CD8-positive, alpha-beta memory T cell (primary cell): ENCODE data around the gene COL11A2. TPM values are rescaled to one million over a fixed set of nuclear protein-coding genes. Genes with fewer than 3 reads are reported as not detected.

ENCODE experiments used
- CTCF ChIA-PET: fragments of 350-600 bp; sonication (Branson Sonifier 250); formaldehyde crosslinking; loops from one replicate; lab custom pipeline; 2021; ENCODE audit warnings: antibody characterized with exemption; lab: Charles Lee
- POLR2A ChIA-PET: fragments of 350-600 bp; sonication (Branson Sonifier 250); formaldehyde crosslinking; loops from one replicate; lab custom pipeline; 2021; ENCODE audit warnings: antibody characterized with exemption; lab: Charles Lee
- DNase-seq, 5 donors: peaks; one replicate each; pipeline versions ENCODE4 v3.0.0 to v3.0.0-alpha.2; 2020 to 2022; ENCODE audit warnings: mixed read lengths in 1 of 5
- H3K27ac ChIP-seq: one replicate; pipeline ENCODE4 v1.7.0; 2013; ENCODE audit warnings: low read depth, mild to moderate bottlenecking, low read length, moderate library complexity
- H3K27me3 ChIP-seq: 2 replicates; pipeline ENCODE4 v1.7.0; 2013; ENCODE audit warnings: low read length, mild to moderate bottlenecking; ENCODE audit not compliant: insufficient read depth, poor library complexity, severe bottlenecking
- H3K36me3 ChIP-seq: 2 replicates; pipeline ENCODE4 v1.7.0; 2013; ENCODE audit warnings: mild to moderate bottlenecking, low read length, moderate library complexity; ENCODE audit not compliant: insufficient read depth
- H3K4me1 ChIP-seq: 2 replicates; pipeline ENCODE4 v1.7.0; 2013; ENCODE audit warnings: mild to moderate bottlenecking, low read length, moderate library complexity; ENCODE audit not compliant: insufficient read depth
- H3K4me3 ChIP-seq: 2 replicates; pipeline ENCODE4 v1.7.0; 2013; ENCODE audit warnings: mild to moderate bottlenecking, low read length
- H3K9me3 ChIP-seq: 2 replicates; pipeline ENCODE4 v1.7.0; 2013; ENCODE audit warnings: mild to moderate bottlenecking, low read length
- H3K27ac Mint-ChIP-seq, 8 donors: one replicate each; pipeline ENCODE4 v1.8.0; 2020 to 2021; ENCODE audit warnings: mixed read lengths in 8 of 8, mild to moderate bottlenecking in 6 of 8, inconsistent platforms in 3 of 8, moderate library complexity in 3 of 8
- H3K27me3 Mint-ChIP-seq, 2 donors: one replicate each; pipeline ENCODE4 v1.8.0; 2020 to 2021; ENCODE audit warnings: mixed read lengths in 2 of 2, mild to moderate bottlenecking in 1 of 2, moderate library complexity in 1 of 2
- H3K36me3 Mint-ChIP-seq, 3 donors: one replicate each; pipeline ENCODE4 v1.8.0; 2020 to 2021; ENCODE audit warnings: mixed read lengths in 3 of 3, inconsistent platforms in 1 of 3, mild to moderate bottlenecking in 1 of 3
- H3K4me1 Mint-ChIP-seq, 3 donors: one replicate each; pipeline ENCODE4 v1.8.0; 2020 to 2021; ENCODE audit warnings: mixed read lengths in 3 of 3, inconsistent platforms in 1 of 3, mild to moderate bottlenecking in 1 of 3
- H3K4me3 Mint-ChIP-seq, 7 donors: one replicate each; pipeline ENCODE4 v1.8.0; 2020 to 2021; ENCODE audit warnings: mixed read lengths in 7 of 7, mild to moderate bottlenecking in 6 of 7, moderate library complexity in 4 of 7, inconsistent platforms in 2 of 7
- H3K9me3 Mint-ChIP-seq, 5 donors: one replicate each; pipeline ENCODE4 v1.8.0; 2020 to 2022; ENCODE audit warnings: mixed read lengths in 5 of 5, mild to moderate bottlenecking in 3 of 5, moderate library complexity in 2 of 5, inconsistent platforms in 1 of 5
- polyA plus RNA-seq: library from polyadenylated mRNA; unstranded; fragments of 300-500 nt; fragmentation: Illumina TruSeq; gene quantifications from one replicate; pipeline ENCODE4 v1.2.3, GENCODE V29; 2021
- total RNA-seq, 2 experiments: library from RNA; stranded (reverse); gene quantifications; one replicate each; pipeline ENCODE4 v1.2.3, GENCODE V29; 2021

COL11A2 gene
- total and polyA plus RNA-seq, 3 experiments from 2014 or later: 0.69 to 1.1 TPM; not detected in 1

GRCh38 chr6:33171880-33172687 is 20.2 kb downstream of the COL11A2 start:
- Histone ChIP-seq H3K36me3 (no peaks in the 10 kb centered on the region), H3K27me3 (no peaks in the 10 kb centered on the region), H3K4me3 (no peak overlapping the region), H3K9me3 (no peaks in the 10 kb centered on the region), H3K27ac (no peak overlapping the region), H3K4me1 (no peaks in the 10 kb centered on the region)
- H3K27ac Mint-ChIP-seq: peak overlapping the region in 2 of 8 donors; percentile 29 to 38
- CTCF ChIA-PET: interaction anchor here (0.7 to 1.2 kb wide), 2 partner anchors 19 to 76 kb away, joined by 3 to 4 read pairs; no protein-coding TSS in a partner anchor
- no peaks in the 10 kb centered on the region for H3K9me3 Mint-ChIP-seq
- POLR2A ChIA-PET: no interaction called here
- no peaks in the 10 kb centered on the region for H3K36me3 Mint-ChIP-seq
- DNase-seq: no peak
- H3K4me1 Mint-ChIP-seq: no peaks in the 10 kb centered on the region
- H3K4me3 Mint-ChIP-seq: no peak overlapping the region
- peaks cover 8 to 35% of the 10 kb centered on the region in 2 donors for H3K27me3 Mint-ChIP-seq

- POLR2A ChIA-PET: no interaction called here
These were observed 21.0 kb downstream of the COL11A2 start for GRCh38 chr6:33171016-33171879.

GRCh38 chr6:33170176-33171015 is 21.9 kb downstream of the COL11A2 start:
- H3K4me3 ChIP-seq: no peak overlapping the region
- POLR2A ChIA-PET: no interaction called here

More at GRCh38 chr6:33171016-33171879, 21.0 kb downstream of the COL11A2 start:
- Mint-ChIP-seq H3K9me3 (no peaks in the 10 kb centered on the region), H3K4me1 (no peaks in the 10 kb centered on the region), H3K4me3 (no peak overlapping the region), H3K27me3 (peaks cover 8 to 34% of the 10 kb centered on the region in 2 donors), H3K36me3 (no peaks in the 10 kb centered on the region), H3K27ac (peak overlapping the region in 1 of 8 donors; percentile 38)
- CTCF ChIA-PET: interaction anchor here (0.7 kb wide), 1 partner anchor 18 kb away, joined by 3 read pairs; no protein-coding TSS in a partner anchor
- Histone ChIP-seq H3K27me3 (no peaks in the 10 kb centered on the region), H3K36me3 (no peaks in the 10 kb centered on the region), H3K9me3 (no peaks in the 10 kb centered on the region), H3K4me3 (no peak overlapping the region), H3K4me1 (no peaks in the 10 kb centered on the region), H3K27ac (no peak overlapping the region)
- peak in 1 of 5 donors; percentile 40 for DNase-seq

GRCh38 chr6:33169291-33170175 is 22.7 kb downstream of the COL11A2 start:
- Mint-ChIP-seq H3K27me3 (peaks cover 3 to 23% of the 10 kb centered on the region in 2 donors), H3K4me3 (peak overlapping the region in 1 of 7 donors; percentile 71), H3K9me3 (no peaks in the 10 kb centered on the region), H3K4me1 (no peaks in the 10 kb centered on the region), H3K27ac (peak overlapping the region in 2 of 8 donors; percentile 12 to 77), H3K36me3 (no peaks in the 10 kb centered on the region)
- no peak overlapping the region for H3K27ac ChIP-seq
- H3K36me3 ChIP-seq: no peaks in the 10 kb centered on the region
- no peaks in the 10 kb centered on the region for H3K4me1 ChIP-seq
- no peak overlapping the region for H3K4me3 ChIP-seq
- H3K9me3 ChIP-seq: no peaks in the 10 kb centered on the region
- no peaks in the 10 kb centered on the region for H3K27me3 ChIP-seq
- POLR2A ChIA-PET: no interaction called here
- peak in 1 of 5 donors; percentile 34 for DNase-seq
- CTCF ChIA-PET: no interaction called here

More at GRCh38 chr6:33170176-33171015, 21.9 kb downstream of the COL11A2 start:
- Mint-ChIP-seq H3K9me3 (no peaks in the 10 kb centered on the region), H3K4me3 (no peak overlapping the region), H3K27ac (no peak overlapping the region), H3K27me3 (peaks cover 6 to 32% of the 10 kb centered on the region in 2 donors), H3K36me3 (no peaks in the 10 kb centered on the region), H3K4me1 (no peaks in the 10 kb centered on the region)
- H3K36me3 ChIP-seq: no peaks in the 10 kb centered on the region
- CTCF ChIA-PET: no interaction called here
- no peak for DNase-seq
- H3K27me3 ChIP-seq: no peaks in the 10 kb centered on the region
- no peak overlapping the region for H3K27ac ChIP-seq
- H3K9me3 ChIP-seq: no peaks in the 10 kb centered on the region
- no peaks in the 10 kb centered on the region for H3K4me1 ChIP-seq

GRCh38 chr6:33168639-33169038 is 23.6 kb downstream of the COL11A2 start:
- ChIA-PET POLR2A (no interaction called here), CTCF (no interaction called here)
- Histone ChIP-seq H3K27me3 (peaks cover 2% of the 10 kb centered on the region), H3K9me3 (no peaks in the 10 kb centered on the region), H3K36me3 (no peaks in the 10 kb centered on the region), H3K27ac (no peak overlapping the region), H3K4me3 (no peak overlapping the region), H3K4me1 (no peaks in the 10 kb centered on the region)
- Mint-ChIP-seq H3K27ac (peak overlapping the region in 2 of 8 donors; percentile 12 to 50), H3K4me1 (no peaks in the 10 kb centered on the region), H3K9me3 (no peaks in the 10 kb centered on the region), H3K4me3 (no peak overlapping the region), H3K36me3 (no peaks in the 10 kb centered on the region), H3K27me3 (peaks cover 5 to 27% of the 10 kb centered on the region in 2 donors)
- no peak for DNase-seq

GRCh38 chr6:33168284-33168601 is 24.0 kb downstream of the COL11A2 start:
- ChIA-PET POLR2A (no interaction called here), CTCF (interaction anchor here (0.9 kb wide), 1 partner anchor 80 kb away, joined by 4 read pairs; no protein-coding TSS in a partner anchor)
- Histone ChIP-seq H3K36me3 (no peaks in the 10 kb centered on the region), H3K27ac (no peak overlapping the region), H3K4me1 (no peaks in the 10 kb centered on the region), H3K9me3 (no peaks in the 10 kb centered on the region), H3K4me3 (no peak overlapping the region), H3K27me3 (peaks cover 3% of the 10 kb centered on the region)
- no peak overlapping the region for H3K4me3 Mint-ChIP-seq
- H3K36me3 Mint-ChIP-seq: no peaks in the 10 kb centered on the region
- DNase-seq: no peak
- H3K27ac Mint-ChIP-seq: peak overlapping the region in 1 of 8 donors; percentile 50
- H3K9me3 Mint-ChIP-seq: no peaks in the 10 kb centered on the region
- H3K4me1 Mint-ChIP-seq: no peaks in the 10 kb centered on the region
- peaks cover 5 to 23% of the 10 kb centered on the region in 2 donors for H3K27me3 Mint-ChIP-seq
